Panc1 (cell line): ENCODE measurements around the gene SLC1A2.

Experiments used
- CTCF ChIP-seq: fragments of 450-650 bp; IDR thresholded peaks from 2 replicates; pipeline ENCODE4 v1.5.1; 2017; ENCODE audit warnings: mild to moderate bottlenecking
- POLR2AphosphoS5 ChIP-seq: IDR thresholded peaks from 2 replicates; pipeline ENCODE4 v1.6.1; 2012; ENCODE audit warnings: mild to moderate bottlenecking, low read depth, low read length, moderate library complexity
- REST ChIP-seq, 2 experiments: IDR thresholded peaks; 2 replicates each; pipeline ENCODE4 v1.6.1; 2011 to 2012; ENCODE audit warnings: low read depth in 2 of 2, control low read depth in 1 of 2, low read length in 1 of 2, mild to moderate bottlenecking in 1 of 2, moderate library complexity in 1 of 2; ENCODE audit not compliant: insufficient read depth in 1 of 2
- SIN3A ChIP-seq: IDR thresholded peaks from 2 replicates; pipeline ENCODE4 v1.6.1; 2012; ENCODE audit warnings: low read depth, mild to moderate bottlenecking, low read length, moderate library complexity, borderline replicate concordance; ENCODE audit not compliant: insufficient read depth
- TCF7L2 ChIP-seq: IDR thresholded peaks from 2 replicates; pipeline ENCODE4 v1.6.1; 2011; ENCODE audit warnings: mild to moderate bottlenecking, low read depth, low read length, inconsistent platforms

DNA sequence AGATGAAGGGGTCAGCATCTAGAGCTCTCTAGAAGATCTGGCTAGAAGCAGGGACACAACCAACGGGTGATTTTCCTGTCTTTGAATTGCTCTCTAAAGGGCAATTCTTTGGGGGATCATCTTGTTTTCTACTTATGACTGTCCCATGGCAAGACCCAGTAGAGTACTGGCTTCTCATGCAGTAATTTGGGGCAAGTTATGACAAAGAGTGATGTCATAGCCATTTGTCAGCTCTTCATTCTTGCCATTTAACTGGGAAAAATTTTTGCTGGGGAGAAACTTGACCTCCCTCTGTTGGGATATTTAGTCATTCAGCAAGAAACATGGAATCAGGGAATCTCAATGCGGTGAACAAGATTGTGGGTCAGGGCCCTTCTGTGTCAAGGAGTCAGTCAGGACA, 80.4 kb downstream of the SLC1A2 start:
- no peak for TF ChIP-seq CTCF
- TF ChIP-seq POLR2AphosphoS5, result no peak
- no peak for TF ChIP-seq SIN3A
- no peak for TF ChIP-seq REST (IDR thresholded peaks at IDR 0.05; ENCODE audit: insufficient read depth in 1 of 2, low read depth in 2 of 2, low read length in 1 of 2)
- TF ChIP-seq TCF7L2, result no peak
